ENCODE results near the gene STK32B. TPM values are rescaled to one million over a fixed set of nuclear protein-coding genes. Genes with fewer than 3 reads are reported as not detected.

The STK32B gene
- polyA plus RNA-seq, 1 experiment, result 4.3 TPM

GRCh38 chr4:5100986-5101385 is 49.7 kb downstream of the STK32B start:
- no peak overlapping the region for H3K4me3 ChIP-seq (ENCODE audit: low read depth, low read length)
- no peak for TF ChIP-seq CTCF (IDR thresholded peaks at IDR 0.05; ENCODE audit: low read depth, low read length)
- DNase-seq (ENCODE audit: low read depth, low spot score), result no peak
- POLR2A ChIA-PET, result no interaction called here
- no peaks in the 10 kb centered on the region for H3K9me3 ChIP-seq (ENCODE audit: control insufficient read depth, insufficient read depth, low read length)
- H3K27me3 ChIP-seq (ENCODE audit: control insufficient read depth, insufficient read depth, low read length), result no peaks in the 10 kb centered on the region
- H3K27ac ChIP-seq (ENCODE audit: low read depth, low read length), result no peak overlapping the region
- CTCF ChIA-PET, result no interaction called here

- H3K4me3 ChIP-seq (ENCODE audit: low read depth, low read length), result no peak overlapping the region
- ChIA-PET POLR2A (no interaction called here), CTCF (no interaction called here)
- no peak for DNase-seq (ENCODE audit: low read depth, low spot score)
- H3K9me3 ChIP-seq (ENCODE audit: control insufficient read depth, insufficient read depth, low read length), result no peaks in the 10 kb centered on the region
- H3K27me3 ChIP-seq (ENCODE audit: control insufficient read depth, insufficient read depth, low read length), result no peaks in the 10 kb centered on the region
- TF ChIP-seq CTCF (IDR thresholded peaks at IDR 0.05; ENCODE audit: low read depth, low read length), result no peak
- H3K27ac ChIP-seq (ENCODE audit: low read depth, low read length), result no peak overlapping the region
Measured at GRCh38 chr4:5101571-5101970, 50.3 kb downstream of the STK32B start.

GRCh38 chr4:5110901-5111300 is 59.6 kb downstream of the STK32B start:
- no peak for TF ChIP-seq CTCF (IDR thresholded peaks at IDR 0.05; ENCODE audit: low read depth, low read length)

GRCh38 chr4:5112333-5113095 is 61.2 kb downstream of the STK32B start:
- ChIA-PET POLR2A (no interaction called here), CTCF (no interaction called here)
- H3K27me3 ChIP-seq (ENCODE audit: control insufficient read depth, insufficient read depth, low read length), result no peaks in the 10 kb centered on the region
- no peak for DNase-seq (ENCODE audit: low read depth, low spot score)
- H3K9me3 ChIP-seq (ENCODE audit: control insufficient read depth, insufficient read depth, low read length), result no peaks in the 10 kb centered on the region
- TF ChIP-seq CTCF (IDR thresholded peaks at IDR 0.05; ENCODE audit: low read depth, low read length), result no peak
- no peak overlapping the region for H3K4me3 ChIP-seq (ENCODE audit: low read depth, low read length)
- no peak overlapping the region for H3K27ac ChIP-seq (ENCODE audit: low read depth, low read length)

More at GRCh38 chr4:5110901-5111300, 59.6 kb downstream of the STK32B start:
- Histone ChIP-seq H3K4me3 (ENCODE audit: low read depth, low read length) (no peak overlapping the region), H3K9me3 (ENCODE audit: control insufficient read depth, insufficient read depth, low read length) (no peaks in the 10 kb centered on the region), H3K27me3 (ENCODE audit: control insufficient read depth, insufficient read depth, low read length) (no peaks in the 10 kb centered on the region), H3K27ac (ENCODE audit: low read depth, low read length) (no peak overlapping the region)
- ChIA-PET POLR2A (no interaction called here), CTCF (no interaction called here)
- DNase-seq (ENCODE audit: low read depth, low spot score), result no peak

GRCh38 chr4:5114950-5115349 is 63.7 kb downstream of the STK32B start:
- no peaks in the 10 kb centered on the region for H3K9me3 ChIP-seq (ENCODE audit: control insufficient read depth, insufficient read depth, low read length)
- ChIA-PET CTCF (no interaction called here), POLR2A (no interaction called here)
- TF ChIP-seq CTCF (IDR thresholded peaks at IDR 0.05; ENCODE audit: low read depth, low read length), result no peak
- no peak overlapping the region for H3K27ac ChIP-seq (ENCODE audit: low read depth, low read length)
- no peak overlapping the region for H3K4me3 ChIP-seq (ENCODE audit: low read depth, low read length)
- no peak for DNase-seq (ENCODE audit: low read depth, low spot score)
- no peaks in the 10 kb centered on the region for H3K27me3 ChIP-seq (ENCODE audit: control insufficient read depth, insufficient read depth, low read length)

All from AG04450 (cell line).